ENCODE results near the gene KATNAL2.

- TF ChIP-seq POLR2A (IDR thresholded peaks at IDR 0.05; ENCODE audit: low read length) (no peak), GATA1 (IDR thresholded peaks at IDR 0.05; ENCODE audit: low read depth, low read length) (no peak)
These were observed 150.2 kb downstream of the KATNAL2 start for GRCh38 chr18:47067648-47068047.
